Sciatic nerve (tissue), 2 donors: ENCODE results near the gene ATP8B2. TPM values are rescaled to one million over a fixed set of nuclear protein-coding genes. Genes with fewer than 3 reads are reported as not detected.
"Not testable (repeated sequence)": the region's sequence is repeated elsewhere in the genome, so short reads cannot be mapped to it uniquely, and the experiment has no call there.

Source experiments
- ATAC-seq: fragments of 200-7000 bp; cut with Tn5 transposase; one replicate; pipeline ENCODE4 v1.9.1; 2020; ENCODE audit warnings: mild to moderate bottlenecking, moderate library complexity
- DNase-seq: peaks from one replicate; pipeline ENCODE4 v3.0.0-alpha.2; 2020; ENCODE audit warnings: low spot score
- intact Hi-C: fragments of 100-400 bp; cut with DNase I; formaldehyde crosslinking; loops from one replicate; pipeline ENCODE4 v1.14.2; 2022
- total RNA-seq: library from RNA; stranded (reverse); fragmentation: NEBNext Ultra II Directional; extraction: Animal tissue kit (Norgen Biotek cat#: 25700); gene quantifications from one replicate; pipeline ENCODE4 v1.2.1, GENCODE V29; 2021
- donor health status: DM: no; HTN: no; CAD: no.
- donor health status: DM: no; HTN: no; CAD: no.

ATP8B2 gene
- total RNA-seq, 1 donor from 2014 or later: 78.3 TPM

DNA sequence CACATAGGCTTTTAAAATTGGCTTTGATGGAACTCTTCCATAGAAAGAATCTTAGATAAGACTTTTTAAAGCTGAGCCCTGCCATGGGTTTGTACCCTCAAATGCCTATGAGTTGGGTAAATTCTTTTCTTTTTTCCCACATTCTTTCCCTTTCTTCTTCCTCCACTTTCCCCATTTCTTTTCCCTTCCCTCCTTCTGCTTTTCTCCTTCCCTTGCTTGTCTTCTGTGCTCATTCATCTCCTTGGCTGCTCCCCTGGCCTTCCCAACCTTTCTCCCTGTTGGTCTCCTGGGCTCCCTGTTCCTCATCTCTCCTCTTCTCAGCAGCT, 3.8 kb upstream of the ATP8B2 start:
- ATAC-seq, DNase-seq: not testable (repeated sequence)
- intact Hi-C loops: loop anchor here (10.0 kb wide), 1 partner anchor 233 kb away; the partner anchor contains the start of gene UBE2Q1

DNA sequence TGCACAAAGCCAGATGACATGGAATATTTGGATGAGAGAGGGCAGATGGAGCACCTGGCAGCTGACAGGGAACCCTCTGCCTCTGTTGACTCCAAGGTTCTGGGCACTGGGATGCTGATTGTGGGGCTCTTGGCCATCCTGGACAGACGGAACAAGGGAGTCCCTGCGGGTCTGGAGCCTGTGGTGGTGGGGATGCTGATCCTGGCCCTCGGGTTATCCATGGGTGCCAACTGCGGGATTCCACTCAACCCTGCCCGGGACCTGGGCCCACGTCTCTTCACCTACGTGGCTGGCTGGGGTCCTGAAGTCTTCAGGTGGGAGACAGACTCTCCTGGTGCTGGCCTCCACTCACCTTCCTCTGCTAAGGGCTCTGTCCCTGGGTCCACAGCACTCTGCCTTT, 1.8 kb upstream of the ATP8B2 start:
- intact Hi-C loops: loop anchor here (10.0 kb wide), 1 partner anchor 231 kb away; the partner anchor contains the start of gene UBE2Q1
- no peak for DNase-seq
- no peak for ATAC-seq

DNA sequence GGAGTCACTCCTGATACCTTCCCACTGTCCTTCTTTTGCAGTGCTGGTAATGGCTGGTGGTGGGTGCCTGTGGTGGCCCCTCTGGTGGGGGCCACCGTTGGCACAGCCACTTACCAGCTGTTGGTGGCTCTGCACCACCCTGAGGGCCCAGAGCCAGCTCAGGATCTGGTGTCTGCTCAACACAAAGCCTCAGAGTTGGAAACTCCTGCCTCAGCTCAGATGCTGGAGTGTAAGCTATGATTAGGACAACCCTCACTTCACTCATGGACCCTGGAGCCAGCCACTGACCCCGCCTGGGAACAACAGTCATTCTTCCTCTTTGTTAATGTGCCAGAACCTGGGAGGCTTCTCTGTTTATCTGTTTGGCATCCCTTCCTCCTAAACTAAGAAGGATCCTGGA, 1.1 kb upstream of the ATP8B2 start:
- intact Hi-C loops: loop anchor here (10.0 kb wide), 1 partner anchor 231 kb away; the partner anchor contains the start of gene UBE2Q1
- DNase-seq (no peak), ATAC-seq (no peak)

DNA sequence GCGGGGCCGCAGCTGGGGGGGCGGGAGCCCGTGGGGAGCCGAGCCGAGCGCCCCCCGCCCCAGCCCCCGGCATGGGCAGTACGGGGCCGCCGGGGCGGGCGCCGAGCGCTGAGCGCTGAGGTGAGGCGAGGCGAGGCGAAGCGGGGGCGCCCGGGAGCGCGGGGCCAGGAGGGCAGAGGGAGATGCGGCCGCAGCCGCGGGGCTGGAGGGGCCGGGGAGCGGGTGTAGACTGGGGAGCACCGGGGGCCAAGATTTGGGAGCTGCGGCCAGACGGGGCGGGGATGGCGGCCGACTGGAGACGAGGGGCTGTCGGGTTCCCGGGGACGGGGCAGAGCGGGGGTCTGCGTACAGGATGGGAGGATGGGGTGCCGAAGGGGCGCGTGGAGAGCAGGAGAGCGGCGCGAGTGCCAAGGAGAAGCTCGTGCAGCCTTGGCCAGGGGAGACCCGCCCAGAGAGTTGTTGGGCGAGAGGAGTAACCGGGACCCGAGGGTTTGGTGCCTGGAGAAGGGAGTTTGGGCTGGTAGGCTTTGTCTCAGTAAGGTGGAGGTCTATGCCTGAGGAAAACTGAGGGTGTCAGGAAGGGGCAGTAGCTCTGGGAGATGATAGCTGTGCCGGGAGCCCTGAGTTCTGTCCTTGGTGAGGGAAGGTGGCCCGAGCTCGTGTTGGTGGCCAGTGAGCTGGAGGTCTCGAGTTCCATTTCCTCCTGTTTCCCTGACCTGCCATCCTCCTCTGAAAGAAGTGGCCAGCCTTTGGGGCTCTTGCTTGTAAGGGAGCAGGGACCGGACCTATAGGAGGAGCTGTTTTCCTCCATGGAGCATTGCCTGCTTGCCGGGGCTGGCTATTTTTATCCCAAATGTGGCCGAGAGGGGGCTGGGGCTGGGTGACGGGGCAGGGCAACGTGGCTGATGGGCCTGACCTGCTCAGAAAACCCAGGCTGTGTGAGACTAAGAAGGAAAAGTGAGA, 539 bp downstream of the ATP8B2 start:
- peak; percentile 82 for DNase-seq
- intact Hi-C loops: loop anchor here (10.0 kb wide), 1 partner anchor 229 kb away; the partner anchor contains the start of gene UBE2Q1
- ATAC-seq: peak; percentile 59

DNA sequence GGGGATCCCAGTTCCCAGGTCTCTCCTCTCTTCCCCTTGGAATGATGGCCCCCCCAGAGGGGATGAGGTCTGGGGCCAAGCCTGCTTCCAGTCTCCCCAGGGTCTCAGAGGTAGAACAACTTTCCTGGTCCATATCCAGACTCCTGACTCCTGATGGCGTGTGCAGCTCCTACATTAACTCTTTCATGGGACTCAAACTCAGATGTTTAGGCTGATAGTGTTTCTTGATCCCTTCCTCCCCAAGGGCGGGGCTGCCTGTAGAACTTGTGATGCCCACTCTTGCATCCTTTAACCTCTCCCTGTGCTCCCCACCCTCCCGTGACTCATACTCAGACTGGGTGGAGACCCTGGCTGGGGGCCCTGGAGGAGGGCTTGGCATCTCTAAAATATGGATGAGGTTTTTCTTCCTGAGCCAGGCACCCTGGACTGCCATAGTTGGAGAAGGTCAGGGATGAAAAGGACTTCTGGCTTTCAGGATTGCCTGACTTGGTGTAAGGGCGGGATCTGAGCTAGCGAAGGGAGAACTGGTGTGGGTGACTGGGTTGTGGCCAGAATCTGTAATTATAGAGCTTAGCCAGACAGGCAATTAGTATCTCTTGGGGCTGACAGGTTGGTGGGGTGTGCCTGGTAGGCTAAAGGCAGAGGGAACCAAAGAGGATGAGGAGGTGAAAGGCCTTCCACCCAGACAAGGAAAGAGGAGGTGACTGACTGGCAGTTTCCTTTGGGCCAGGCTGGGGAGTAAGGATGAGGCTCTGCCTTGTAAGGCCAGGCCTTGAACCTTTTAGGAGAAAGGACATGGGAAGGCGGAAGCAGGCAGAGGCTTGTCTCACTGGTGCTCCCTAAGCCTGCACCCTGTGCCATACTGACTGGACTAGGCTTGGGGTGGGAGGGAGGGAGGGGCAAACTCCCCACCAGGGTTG, 1.5 kb downstream of the ATP8B2 start:
- peak; percentile 64 for ATAC-seq

DNA sequence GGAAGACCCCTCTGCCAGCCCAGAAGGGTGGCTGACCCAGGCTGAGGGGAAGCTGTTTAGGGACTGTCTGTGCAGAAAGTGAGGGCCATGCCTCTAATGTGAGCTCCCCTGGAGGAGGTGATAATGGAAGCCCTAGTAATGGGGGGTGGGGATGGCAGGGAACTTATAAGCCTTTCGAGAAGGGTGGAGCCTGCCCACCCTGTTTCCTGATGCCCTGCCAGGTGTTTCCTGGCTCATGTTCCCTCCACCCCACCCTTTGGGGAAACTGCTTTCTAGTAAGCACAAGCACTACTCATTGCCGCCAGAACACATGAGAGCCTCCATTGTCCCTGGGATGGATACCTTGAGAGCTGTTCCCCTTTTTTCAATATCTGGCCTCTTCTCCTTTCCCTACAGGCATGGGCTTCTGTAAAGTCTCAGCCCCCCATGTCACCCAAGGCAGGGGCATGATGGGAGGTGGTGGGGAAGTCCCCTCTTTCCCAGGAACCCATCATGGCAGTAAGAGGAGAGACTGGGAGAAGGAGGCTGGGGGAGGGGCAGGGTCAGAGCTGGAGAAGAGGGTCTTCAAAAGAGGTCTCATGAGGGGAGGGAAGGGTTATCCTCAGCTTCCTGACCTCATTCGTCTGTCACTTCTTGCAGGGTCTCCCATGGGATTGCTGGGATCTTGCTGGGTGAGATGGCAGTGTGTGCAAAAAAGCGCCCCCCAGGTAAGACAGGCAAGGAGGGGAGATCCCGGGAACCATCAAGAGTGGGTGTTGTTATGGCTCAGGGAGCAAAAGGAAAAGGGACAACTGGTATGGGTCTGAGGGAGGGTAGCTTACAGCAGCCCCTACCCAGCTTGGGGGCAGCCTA, 2.4 kb downstream of the ATP8B2 start:
- intact Hi-C loops: loop anchor here (10.0 kb wide), 1 partner anchor 227 kb away; the partner anchor contains the start of gene UBE2Q1
- DNase-seq: no peak
- no peak for ATAC-seq

More for the DNA sequence above, 1.5 kb downstream of the ATP8B2 start:
- peak; percentile 79 for DNase-seq
- intact Hi-C loops: loop anchor here (10.0 kb wide), 1 partner anchor 228 kb away; the partner anchor contains the start of gene UBE2Q1

DNA sequence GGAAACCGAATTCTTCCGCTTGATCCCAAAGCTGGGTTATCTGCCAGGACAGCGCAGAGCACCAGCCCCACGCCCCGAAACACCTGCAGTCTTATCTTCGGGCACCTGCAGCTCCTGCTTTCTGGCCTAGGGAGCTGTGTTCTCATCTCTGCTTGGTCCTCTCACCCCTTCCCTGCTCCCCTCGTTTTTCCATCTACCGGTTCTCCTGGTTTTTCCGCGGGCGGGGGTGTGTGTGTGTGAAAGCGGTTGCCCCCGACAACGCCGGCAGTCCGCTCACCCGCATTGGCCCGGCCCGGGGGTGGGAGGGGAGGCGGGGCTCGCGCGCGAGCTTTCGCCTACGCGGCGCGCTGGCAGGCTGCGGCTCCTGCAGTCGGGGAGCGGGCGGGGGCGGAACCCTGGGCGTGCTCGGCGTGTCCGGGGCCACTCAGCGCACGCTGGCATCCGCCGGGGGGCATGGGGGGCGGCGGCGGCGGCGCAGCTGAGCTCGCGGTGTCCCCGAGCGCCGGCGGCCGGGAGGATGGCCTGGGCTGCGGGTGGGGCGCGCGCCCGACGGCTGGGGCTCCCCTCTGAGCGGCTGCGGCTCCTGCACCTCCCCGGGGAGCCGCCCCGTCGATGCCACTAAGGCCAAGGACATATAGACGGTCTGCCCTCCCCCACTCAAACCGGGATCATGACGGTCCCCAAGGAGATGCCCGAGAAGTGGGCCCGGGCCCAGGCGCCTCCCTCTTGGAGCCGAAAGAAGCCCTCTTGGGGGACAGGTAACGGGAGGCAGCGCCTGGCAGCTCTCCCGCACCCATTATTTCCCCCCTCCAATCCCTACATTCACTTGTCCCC, 3.2 kb downstream of the ATP8B2 start:
- ATAC-seq: peak; percentile 67
- intact Hi-C loops: loop anchor here (10.0 kb wide), 1 partner anchor 226 kb away; the partner anchor contains the start of gene UBE2Q1
- DNase-seq: peak; percentile 90

DNA sequence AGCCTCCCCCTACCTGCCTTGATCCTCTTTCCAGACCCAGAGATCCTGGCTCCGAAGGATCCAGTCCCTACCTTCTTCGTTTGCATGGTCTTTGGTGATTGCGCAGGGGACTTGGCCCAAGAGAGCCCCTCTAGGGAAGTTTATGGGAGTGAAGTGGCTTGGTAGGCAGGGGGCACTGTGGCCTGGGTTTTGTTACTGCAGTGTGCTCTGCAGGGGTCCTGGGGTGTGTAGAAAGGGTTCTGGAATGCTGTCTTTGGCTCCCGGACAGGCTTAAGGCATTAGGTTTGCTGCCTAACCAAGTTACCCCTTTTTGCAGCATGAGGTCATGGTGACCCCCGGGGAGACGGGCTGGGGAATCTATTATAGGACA, 3.8 kb downstream of the ATP8B2 start:
- DNase-seq (no peak), ATAC-seq (no peak)
- intact Hi-C loops: loop anchor here (10.0 kb wide), 1 partner anchor 226 kb away; the partner anchor contains the start of gene UBE2Q1

DNA sequence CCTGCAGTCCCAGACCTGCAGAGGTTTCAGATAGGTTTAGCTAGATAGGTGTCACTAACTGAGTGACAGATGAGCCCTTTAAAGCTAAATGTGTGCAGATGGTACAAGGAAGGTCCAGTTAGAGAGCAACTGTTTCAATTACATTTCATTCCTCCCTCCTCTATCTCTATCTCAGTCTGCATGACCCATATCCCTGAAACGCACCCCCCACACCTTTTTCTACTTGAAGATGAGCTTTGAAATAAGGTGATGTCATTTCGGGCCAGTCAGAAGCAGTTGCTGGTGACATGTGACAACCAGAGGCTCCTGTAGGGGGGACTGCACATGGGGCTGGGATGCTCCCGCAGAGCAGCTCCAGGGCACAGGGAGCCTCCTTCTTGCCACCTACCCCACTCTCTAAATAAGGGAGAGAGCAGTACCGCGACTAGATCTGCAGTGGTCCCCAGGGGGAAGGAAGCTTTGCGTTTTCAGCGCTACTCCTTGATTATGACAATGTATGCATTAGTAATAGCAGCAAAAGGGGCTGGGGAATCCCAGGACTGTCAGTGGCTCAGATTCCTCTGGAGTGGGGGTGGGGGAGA, 4.3 kb downstream of the ATP8B2 start:
- intact Hi-C loops: loop anchor here (10.0 kb wide), 1 partner anchor 225 kb away; the partner anchor contains the start of gene UBE2Q1
- DNase-seq (no peak), ATAC-seq (no peak)

DNA sequence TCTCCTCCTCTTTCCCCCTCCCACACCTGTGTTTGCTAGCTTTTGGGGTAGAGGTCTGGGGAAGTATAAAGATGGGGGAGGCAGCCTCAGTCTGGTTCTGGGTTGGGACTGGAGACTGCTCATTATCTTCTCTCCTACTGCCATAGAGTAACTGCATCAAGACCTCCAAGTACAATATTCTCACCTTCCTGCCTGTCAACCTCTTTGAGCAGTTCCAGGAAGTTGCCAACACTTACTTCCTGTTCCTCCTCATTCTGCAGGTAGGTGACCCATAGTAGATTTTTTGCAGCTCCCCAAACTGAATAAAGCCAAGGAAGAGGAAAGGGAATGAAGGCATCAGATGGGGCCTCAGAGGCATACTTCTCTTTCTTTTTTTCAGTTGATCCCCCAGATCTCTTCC, 5.3 kb downstream of the ATP8B2 start:
- ATAC-seq (no peak), DNase-seq (no peak)
- intact Hi-C loops: no loop called here

DNA sequence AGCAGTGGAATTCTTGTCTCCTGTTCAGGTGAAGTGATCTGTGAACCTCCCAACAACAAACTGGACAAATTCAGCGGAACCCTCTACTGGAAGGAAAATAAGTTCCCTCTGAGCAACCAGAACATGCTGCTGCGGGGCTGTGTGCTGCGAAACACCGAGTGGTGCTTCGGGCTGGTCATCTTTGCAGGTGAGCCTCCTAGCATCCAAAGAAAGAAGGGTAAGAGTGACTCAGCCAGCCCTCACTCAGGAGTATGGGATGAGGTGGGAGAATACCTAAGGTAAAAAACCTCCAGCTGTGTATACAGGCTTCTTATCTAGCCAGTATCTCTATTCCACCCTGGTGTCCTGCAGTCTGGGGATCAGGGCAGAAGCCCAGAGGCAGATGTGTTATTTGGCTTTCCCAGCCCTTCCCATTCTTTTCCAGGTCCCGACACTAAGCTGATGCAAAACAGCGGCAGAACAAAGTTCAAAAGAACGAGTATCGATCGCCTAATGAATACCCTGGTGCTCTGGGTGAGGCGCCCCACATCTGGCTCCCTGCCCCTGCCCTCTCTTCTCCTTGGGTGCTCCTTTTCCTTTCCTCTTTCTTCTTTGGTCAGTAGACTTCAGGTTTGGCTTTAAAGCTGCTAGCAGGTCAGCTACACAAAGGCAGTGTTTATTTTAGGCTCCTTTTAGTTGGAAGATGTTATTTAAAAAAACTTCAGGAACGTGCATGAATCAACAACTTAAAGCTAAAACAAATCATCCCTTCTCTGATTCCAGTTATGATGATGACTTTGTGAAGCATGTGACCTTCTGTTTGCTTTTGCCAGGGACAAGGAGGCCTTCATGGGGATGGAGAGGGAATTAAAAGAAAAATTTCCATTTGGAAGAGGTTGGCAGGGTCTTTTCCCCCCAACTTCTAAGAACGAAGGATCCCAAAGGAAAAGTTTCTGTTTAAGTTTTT, 9.0 kb downstream of the ATP8B2 start:
- ATAC-seq: peak; percentile 67
- intact Hi-C loops: no loop called here
- DNase-seq: no peak

DNA sequence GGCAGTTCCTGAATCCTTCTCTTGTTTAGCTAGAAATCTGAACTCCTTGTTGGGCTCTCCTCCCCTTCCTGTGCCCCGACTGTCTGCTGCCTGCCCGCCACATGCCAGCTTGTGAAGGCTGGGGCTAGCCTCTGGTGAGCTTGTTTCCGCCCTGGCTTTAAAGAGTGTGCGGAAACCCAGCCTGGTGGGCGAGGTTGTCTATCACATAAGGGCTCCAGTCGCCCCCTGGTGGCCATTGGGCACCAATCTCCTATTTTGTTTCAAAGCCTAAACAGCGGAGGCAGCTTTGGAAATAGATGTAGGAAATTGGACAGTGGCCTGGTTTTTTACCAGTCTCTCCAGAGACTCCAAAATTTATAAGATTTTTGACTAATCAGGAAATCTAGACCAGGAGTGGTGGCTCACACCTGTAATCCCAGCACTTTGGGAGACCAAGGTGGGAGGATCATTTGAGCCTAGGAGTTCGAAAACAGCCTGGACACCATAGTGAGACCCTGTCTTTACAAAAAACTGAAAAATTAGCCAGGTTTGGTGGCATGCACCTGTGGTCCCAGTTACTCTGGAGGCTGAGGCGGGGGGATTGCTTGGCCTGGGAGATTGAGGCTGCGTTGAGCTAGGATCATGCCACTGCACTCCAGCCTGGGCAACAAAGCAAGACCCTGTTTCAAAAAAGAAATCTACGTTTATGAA, 9.8 kb downstream of the ATP8B2 start:
- intact Hi-C loops: no loop called here
- peak; percentile 80 for ATAC-seq

DNA sequence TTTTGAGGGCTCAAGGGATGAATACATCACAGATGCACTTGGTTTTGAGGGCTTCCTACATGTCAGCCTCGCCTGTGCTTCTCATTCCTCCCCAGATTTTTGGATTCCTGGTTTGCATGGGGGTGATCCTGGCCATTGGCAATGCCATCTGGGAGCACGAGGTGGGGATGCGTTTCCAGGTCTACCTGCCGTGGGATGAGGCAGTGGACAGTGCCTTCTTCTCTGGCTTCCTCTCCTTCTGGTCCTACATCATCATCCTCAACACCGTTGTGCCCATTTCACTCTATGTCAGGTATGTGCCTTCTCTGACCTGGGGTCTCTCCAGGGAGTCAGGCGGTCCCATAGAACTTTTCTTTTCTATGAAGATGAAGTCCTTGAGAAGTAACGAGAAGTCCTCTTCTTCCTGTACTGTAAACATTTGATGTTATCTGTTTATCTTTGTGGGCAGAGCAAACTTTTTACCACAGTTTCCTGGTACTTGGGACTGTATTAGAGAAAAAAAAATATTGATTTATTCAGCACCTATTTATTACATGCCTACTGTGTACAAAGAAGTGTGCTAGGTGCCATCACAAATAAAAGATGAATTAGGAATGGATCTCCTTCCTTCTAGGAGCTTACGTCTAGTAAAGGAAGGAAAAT, 12.0 kb downstream of the ATP8B2 start:
- no peak for ATAC-seq
- DNase-seq: no peak
- intact Hi-C loops: no loop called here

More for the DNA sequence above, 9.8 kb downstream of the ATP8B2 start:
- peak; percentile 91 for DNase-seq

DNA sequence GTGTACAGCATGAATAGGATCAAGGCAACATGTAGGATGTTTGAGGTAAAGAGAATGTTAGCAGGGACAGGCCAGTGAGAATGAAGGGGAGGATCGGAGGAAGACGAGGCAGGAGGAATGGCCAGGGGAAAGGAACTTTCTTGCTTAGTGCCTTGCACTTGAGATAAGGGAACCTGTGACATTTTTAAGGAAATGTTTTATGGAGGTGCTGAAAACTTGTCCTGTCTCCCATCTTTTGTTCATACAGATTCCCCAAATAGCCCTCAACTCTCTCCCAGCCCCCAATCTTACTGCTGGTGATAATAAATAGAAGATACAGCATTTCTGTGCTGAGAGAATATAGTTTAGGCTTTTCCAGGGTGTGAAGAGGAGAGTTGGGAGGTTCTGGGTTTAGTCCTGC, 13.6 kb downstream of the ATP8B2 start:
- no peak for ATAC-seq
- no peak for DNase-seq
- intact Hi-C loops: no loop called here

DNA sequence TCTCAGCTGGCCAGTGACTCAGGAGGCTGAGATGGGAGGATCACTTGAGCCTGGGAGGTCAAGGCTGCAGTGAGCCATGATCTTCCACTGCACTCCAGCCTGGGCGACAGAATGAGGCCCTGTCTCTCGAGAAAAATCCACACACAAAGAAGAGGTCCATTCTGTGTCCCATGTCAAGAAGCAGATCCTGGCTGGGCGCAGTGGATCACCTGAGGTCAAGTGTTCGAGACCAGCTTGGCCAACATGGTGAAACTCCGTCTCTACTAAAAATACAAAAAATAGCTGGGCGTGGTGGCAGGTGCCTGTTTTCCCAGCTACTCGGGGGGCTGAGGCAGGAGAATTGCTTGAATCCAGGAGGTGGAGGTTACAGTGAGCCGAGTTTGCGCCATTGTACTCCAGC, 16.0 kb downstream of the ATP8B2 start:
- intact Hi-C loops, ATAC-seq: not testable (repeated sequence)

More for the DNA sequence above, 16.0 kb downstream of the ATP8B2 start:
- not testable (repeated sequence) for DNase-seq
